PC-9 (cell line): ENCODE measurements around the gene CTIF. TPM values are rescaled to one million over a fixed set of nuclear protein-coding genes. Genes with fewer than 3 reads are reported as not detected.
"Not testable (repeated sequence)": the region's sequence is repeated elsewhere in the genome, so short reads cannot be mapped to it uniquely, and the experiment has no call there.

Experiments
- BruUV-seq: library from RNA; stranded (reverse); fragments of 400-500 nt; replicated peaks from 2 replicates; lab custom pipeline; 2021; lab: Mats Ljungman, UMichigan
- CTCF ChIA-PET: fragments of 300-600 bp; sonication (Branson Sonifier 250); formaldehyde crosslinking; loops from one replicate; lab custom pipeline; 2022; ENCODE audit warnings: antibody characterized with exemption; lab: Charles Lee
- POLR2A ChIA-PET: fragments of 300-600 bp; sonication (Branson Sonifier 250); formaldehyde crosslinking; loops from one replicate; lab custom pipeline; 2022; ENCODE audit warnings: antibody characterized with exemption; ENCODE audit not compliant: unreplicated experiment; lab: Charles Lee
- DNase-seq, 2 experiments: peaks; one replicate each; pipeline versions ENCODE4 v3.0.0 to v3.0.0-alpha.2; 2015 to 2022; ENCODE audit warnings: mixed read lengths in 1 of 2
- H2AFZ ChIP-seq: fragments of 200-600 bp; sonication (generic); 2 replicates; pipeline ENCODE4 v1.8.1; 2017; ENCODE audit warnings: antibody characterized with exemption
- H3F3A ChIP-seq: fragments of 200-600 bp; sonication (generic); 2 replicates; pipeline ENCODE4 v1.8.1; 2017; ENCODE audit warnings: antibody characterized with exemption, mild to moderate bottlenecking, low read depth; ENCODE audit not compliant: insufficient read depth
- H3K27ac ChIP-seq: fragments of 200-600 bp; sonication (generic); 2 replicates; pipeline ENCODE4 v1.6.1; 2016; ENCODE audit warnings: mixed run types
- H3K27me3 ChIP-seq: fragments of 200-600 bp; sonication (generic); 2 replicates; pipeline ENCODE4 v1.6.1; 2016; ENCODE audit warnings: low read depth, mixed run types; ENCODE audit not compliant: insufficient read depth
- H3K36me3 ChIP-seq: fragments of 200-600 bp; sonication (generic); 2 replicates; pipeline ENCODE4 v1.6.1; 2016; ENCODE audit warnings: low read depth, mixed run types
- H3K4me1 ChIP-seq: fragments of 200-600 bp; sonication (generic); replicated peaks from 2 replicates; pipeline ENCODE4 v1.6.1; 2016; ENCODE audit warnings: mixed run types; ENCODE audit not compliant: insufficient read depth
- H3K4me2 ChIP-seq: fragments of 200-600 bp; sonication (generic); 2 replicates; pipeline ENCODE4 v1.6.1; 2017; ENCODE audit warnings: mixed run types
- H3K4me3 ChIP-seq: fragments of 200-600 bp; sonication (generic); 2 replicates; pipeline ENCODE4 v1.6.1; 2016; ENCODE audit warnings: mixed run types
- H3K79me2 ChIP-seq: fragments of 200-600 bp; sonication (generic); 2 replicates; pipeline ENCODE4 v1.6.1; 2017; ENCODE audit warnings: low read depth, mixed run types
- H3K9me2 ChIP-seq: fragments of 200-600 bp; sonication (generic); 2 replicates; pipeline ENCODE4 v1.8.1; 2017; ENCODE audit warnings: mild to moderate bottlenecking; ENCODE audit not compliant: insufficient read depth
- H3K9me3 ChIP-seq: fragments of 200-600 bp; sonication (generic); 2 replicates; pipeline ENCODE4 v1.8.1; 2016; ENCODE audit warnings: low read depth; ENCODE audit not compliant: insufficient read depth
- H4K20me1 ChIP-seq: fragments of 200-600 bp; sonication (generic); 2 replicates; pipeline ENCODE4 v1.8.1; 2017; ENCODE audit not compliant: insufficient read depth
- CTCF ChIP-seq: fragments of 200-600 bp; sonication (generic); conservative IDR thresholded peaks from 2 replicates; pipeline ENCODE4 v1.6.1; 2017; ENCODE audit warnings: mixed run types, antibody characterized with exemption, mild to moderate bottlenecking, moderate library complexity
- EZH2 ChIP-seq: fragments of 200-600 bp; sonication (generic); IDR thresholded peaks from 2 replicates; pipeline ENCODE4 v1.8.0; 2017; ENCODE audit warnings: antibody characterized with exemption, low read depth
- intact Hi-C: fragments of 100-400 bp; cut with micrococcal nuclease; formaldehyde crosslinking; loops from one replicate; pipeline ENCODE4 v1.10.0; 2022; ENCODE audit not compliant: unreplicated experiment
- total RNA-seq: library from RNA; stranded (reverse); gene quantifications from 2 replicates; pipeline ENCODE4 v1.2.3, GENCODE V29; 2021

CTIF gene
- total RNA-seq, 1 experiment from 2014 or later, result 26.2 TPM

- no peaks in the 10 kb centered on the region for H3K9me3 ChIP-seq
- intact Hi-C loops, result no loop called here
- TF ChIP-seq CTCF (no peak), EZH2 (no peak)
- H3K27me3 ChIP-seq, result no peaks in the 10 kb centered on the region
- H3K4me3 ChIP-seq, result no peak overlapping the region
- H3K9me2 ChIP-seq, result 0 out of 2 replicates have a peak, but pooled peaks cover 4% of the 10 kb centered on the region
- no peak overlapping the region for H3K4me2 ChIP-seq
- no peak overlapping the region for H2AFZ ChIP-seq
- no peaks in the 10 kb centered on the region for H3K79me2 ChIP-seq
- H4K20me1 ChIP-seq, result no peaks in the 10 kb centered on the region
- H3K4me1 ChIP-seq, result no peaks in the 10 kb centered on the region
- ChIA-PET POLR2A (no interaction called here), CTCF (no interaction called here)
- H3K36me3 ChIP-seq, result no peaks in the 10 kb centered on the region
- no TSS peak for BruUV-seq
- DNase-seq, result no peak
- H3K27ac ChIP-seq, result no peak overlapping the region
- H3F3A ChIP-seq, result 0 out of 2 replicates have a peak, but pooled peaks cover 7% of the 10 kb centered on the region
Observed at GRCh38 chr18:48809365-48809764, 270.5 kb downstream of the CTIF start.

- Histone ChIP-seq H2AFZ (no peak overlapping the region), H3K79me2 (no peaks in the 10 kb centered on the region), H4K20me1 (no peaks in the 10 kb centered on the region), H3K27ac (no peak overlapping the region), H3F3A (0 out of 2 replicates have a peak, but pooled peaks cover 7% of the 10 kb centered on the region), H3K4me3 (no peak overlapping the region), H3K4me1 (no peaks in the 10 kb centered on the region), H3K9me2 (0 out of 2 replicates have a peak, but pooled peaks cover 4% of the 10 kb centered on the region), H3K9me3 (no peaks in the 10 kb centered on the region), H3K4me2 (no peak overlapping the region), H3K27me3 (no peaks in the 10 kb centered on the region), H3K36me3 (no peaks in the 10 kb centered on the region)
- ChIA-PET POLR2A (no interaction called here), CTCF (no interaction called here)
- no peak for TF ChIP-seq CTCF
- no peak for TF ChIP-seq EZH2
- DNase-seq, result no peak
- BruUV-seq, result no TSS peak
- intact Hi-C loops, result no loop called here
Observed at GRCh38 chr18:48810805-48811204, 272.0 kb downstream of the CTIF start.

GRCh38 chr18:48811401-48811800, 272.6 kb downstream of the CTIF start:
- BruUV-seq, result no TSS peak
- DNase-seq, result no peak
- Histone ChIP-seq H2AFZ (no peak overlapping the region), H3K79me2 (no peaks in the 10 kb centered on the region), H3K27me3 (no peaks in the 10 kb centered on the region), H3K9me2 (0 out of 2 replicates have a peak, but pooled peaks cover 4% of the 10 kb centered on the region), H3K4me3 (no peak overlapping the region), H3K4me1 (no peaks in the 10 kb centered on the region), H3K9me3 (no peaks in the 10 kb centered on the region), H3K27ac (no peak overlapping the region), H4K20me1 (no peaks in the 10 kb centered on the region), H3K4me2 (no peak overlapping the region), H3K36me3 (no peaks in the 10 kb centered on the region), H3F3A (0 out of 2 replicates have a peak, but pooled peaks cover 7% of the 10 kb centered on the region)
- POLR2A ChIA-PET, result no interaction called here
- no peak for TF ChIP-seq EZH2
- TF ChIP-seq CTCF, result no peak
- intact Hi-C loops, result no loop called here
- CTCF ChIA-PET, result no interaction called here

- CTCF ChIA-PET, intact Hi-C loops, H3K27me3 ChIP-seq, BruUV-seq, DNase-seq, H3F3A ChIP-seq, H3K79me2 ChIP-seq, H3K4me2 ChIP-seq, POLR2A ChIA-PET, H3K9me2 ChIP-seq, H4K20me1 ChIP-seq, H3K4me1 ChIP-seq, H3K36me3 ChIP-seq, H3K27ac ChIP-seq, H2AFZ ChIP-seq, H3K9me3 ChIP-seq, H3K4me3 ChIP-seq: not testable (repeated sequence)
Observed at GRCh38 chr18:48811977-48812451, 273.2 kb downstream of the CTIF start.
